Loucy (cell line): ENCODE results near the gene CLSTN2.

Experiments used
- H2AFZ ChIP-seq: fragments of 200-600 bp; sonication (generic); 2 replicates; pipeline ENCODE4 v1.6.0; 2016; ENCODE audit warnings: antibody characterized with exemption, mild to moderate bottlenecking, low read length, moderate library complexity
- H3F3A ChIP-seq: fragments of 200-600 bp; 2 replicates; pipeline ENCODE4 v1.6.0; 2016; ENCODE audit warnings: antibody characterized with exemption, low read depth, mild to moderate bottlenecking
- H3K27me3 ChIP-seq: fragments of 200-600 bp; sonication (generic); 2 replicates; pipeline ENCODE4 v1.6.1; 2014; ENCODE audit warnings: low read length, mild to moderate bottlenecking; ENCODE audit not compliant: insufficient read depth, poor library complexity, severe bottlenecking
- H3K36me3 ChIP-seq: fragments of 200-600 bp; sonication (generic); 2 replicates; pipeline ENCODE4 v1.6.1; 2016; ENCODE audit warnings: low read length; ENCODE audit not compliant: insufficient read depth
- H3K4me1 ChIP-seq: fragments of 200-600 bp; sonication (generic); 2 replicates; pipeline ENCODE4 v1.5.1; 2014; ENCODE audit warnings: low read length, mild to moderate bottlenecking; ENCODE audit not compliant: insufficient read depth, poor library complexity, severe bottlenecking
- H3K4me2 ChIP-seq: fragments of 200-600 bp; sonication (generic); 2 replicates; pipeline ENCODE4 v1.6.0; 2014; ENCODE audit warnings: antibody characterized with exemption, low read length, low read depth, mild to moderate bottlenecking; ENCODE audit not compliant: poor library complexity, severe bottlenecking
- H3K4me3 ChIP-seq: fragments of 200-600 bp; sonication (generic); 2 replicates; pipeline ENCODE4 v1.5.1; 2014; ENCODE audit warnings: low read length, mild to moderate bottlenecking, mixed read lengths; ENCODE audit not compliant: poor library complexity, severe bottlenecking
- H3K79me2 ChIP-seq: fragments of 200-600 bp; sonication (generic); 2 replicates; pipeline ENCODE4 v1.6.1; 2014; ENCODE audit warnings: low read length; ENCODE audit not compliant: insufficient read depth
- H3K9ac ChIP-seq: fragments of 200-600 bp; sonication (generic); 2 replicates; pipeline ENCODE4 v1.6.0; 2014; ENCODE audit warnings: mild to moderate bottlenecking, low read depth, low read length, moderate library complexity; ENCODE audit not compliant: poor library complexity, severe bottlenecking
- H3K9me2 ChIP-seq: fragments of 200-600 bp; sonication (generic); replicated peaks from 2 replicates; pipeline ENCODE4 v1.6.1; 2016; ENCODE audit warnings: low read depth, low read length, mixed read lengths
- H3K9me3 ChIP-seq: fragments of 200-600 bp; sonication (generic); 2 replicates; pipeline ENCODE4 v1.6.1; 2014; ENCODE audit warnings: mild to moderate bottlenecking, antibody characterized with exemption, low read length, low read depth; ENCODE audit not compliant: insufficient read depth
- H4K20me1 ChIP-seq: fragments of 200-600 bp; sonication (generic); 2 replicates; pipeline ENCODE4 v1.6.0; 2014; ENCODE audit warnings: antibody characterized with exemption, low read length, mild to moderate bottlenecking; ENCODE audit not compliant: insufficient read depth, poor library complexity, severe bottlenecking
- EZH2phosphoT487 ChIP-seq: fragments of 200-600 bp; IDR thresholded peaks from 2 replicates; pipeline ENCODE4 v1.6.1; 2018; ENCODE audit warnings: antibody characterized with exemption, mild to moderate bottlenecking, moderate library complexity, borderline replicate concordance
- TF ChIP-seq, protein P1 (sequence below): fragments of 200-600 bp; sonication (generic); conservative IDR thresholded peaks from 2 replicates; pipeline ENCODE4 v1.5.1; 2014; ENCODE audit warnings: mild to moderate bottlenecking, antibody characterized with exemption, low read length

The CLSTN2 gene

DNA sequence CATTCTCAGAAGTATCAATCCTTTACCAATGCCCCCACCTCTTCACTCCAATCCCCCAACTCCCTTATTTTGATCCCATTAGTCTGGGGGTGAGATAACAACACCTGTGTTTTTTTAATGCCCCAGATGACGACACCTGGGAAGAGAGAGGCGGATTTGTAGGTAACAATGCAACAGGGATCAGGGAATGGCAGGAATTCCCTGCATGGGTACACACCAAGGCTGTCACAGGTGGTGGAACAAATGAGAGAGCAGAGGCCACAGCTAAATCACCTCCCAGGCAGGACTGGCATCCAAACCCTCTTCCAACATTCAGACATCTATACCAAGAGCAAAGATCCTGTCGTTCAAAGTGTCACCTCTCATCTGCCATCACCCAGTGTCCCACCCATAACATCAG, 423.7 kb downstream of the CLSTN2 start:
- no peaks in the 10 kb centered on the region for H3K4me1 ChIP-seq
- H3K9ac ChIP-seq, result no peak overlapping the region
- TF ChIP-seq, protein P1, sequence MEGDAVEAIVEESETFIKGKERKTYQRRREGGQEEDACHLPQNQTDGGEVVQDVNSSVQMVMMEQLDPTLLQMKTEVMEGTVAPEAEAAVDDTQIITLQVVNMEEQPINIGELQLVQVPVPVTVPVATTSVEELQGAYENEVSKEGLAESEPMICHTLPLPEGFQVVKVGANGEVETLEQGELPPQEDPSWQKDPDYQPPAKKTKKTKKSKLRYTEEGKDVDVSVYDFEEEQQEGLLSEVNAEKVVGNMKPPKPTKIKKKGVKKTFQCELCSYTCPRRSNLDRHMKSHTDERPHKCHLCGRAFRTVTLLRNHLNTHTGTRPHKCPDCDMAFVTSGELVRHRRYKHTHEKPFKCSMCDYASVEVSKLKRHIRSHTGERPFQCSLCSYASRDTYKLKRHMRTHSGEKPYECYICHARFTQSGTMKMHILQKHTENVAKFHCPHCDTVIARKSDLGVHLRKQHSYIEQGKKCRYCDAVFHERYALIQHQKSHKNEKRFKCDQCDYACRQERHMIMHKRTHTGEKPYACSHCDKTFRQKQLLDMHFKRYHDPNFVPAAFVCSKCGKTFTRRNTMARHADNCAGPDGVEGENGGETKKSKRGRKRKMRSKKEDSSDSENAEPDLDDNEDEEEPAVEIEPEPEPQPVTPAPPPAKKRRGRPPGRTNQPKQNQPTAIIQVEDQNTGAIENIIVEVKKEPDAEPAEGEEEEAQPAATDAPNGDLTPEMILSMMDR, result no peak
- TF ChIP-seq EZH2phosphoT487, result no peak
- H3K9me2 ChIP-seq, result no peaks in the 10 kb centered on the region
- H2AFZ ChIP-seq, result no peak overlapping the region
- H4K20me1 ChIP-seq, result no peaks in the 10 kb centered on the region
- H3K9me3 ChIP-seq, result no peaks in the 10 kb centered on the region
- no peak overlapping the region for H3K4me2 ChIP-seq
- no peaks in the 10 kb centered on the region for H3K79me2 ChIP-seq
- H3K4me3 ChIP-seq, result no peak overlapping the region
- H3F3A ChIP-seq, result no peaks in the 10 kb centered on the region
- H3K36me3 ChIP-seq, result no peaks in the 10 kb centered on the region
- H3K27me3 ChIP-seq, result no peaks in the 10 kb centered on the region

DNA sequence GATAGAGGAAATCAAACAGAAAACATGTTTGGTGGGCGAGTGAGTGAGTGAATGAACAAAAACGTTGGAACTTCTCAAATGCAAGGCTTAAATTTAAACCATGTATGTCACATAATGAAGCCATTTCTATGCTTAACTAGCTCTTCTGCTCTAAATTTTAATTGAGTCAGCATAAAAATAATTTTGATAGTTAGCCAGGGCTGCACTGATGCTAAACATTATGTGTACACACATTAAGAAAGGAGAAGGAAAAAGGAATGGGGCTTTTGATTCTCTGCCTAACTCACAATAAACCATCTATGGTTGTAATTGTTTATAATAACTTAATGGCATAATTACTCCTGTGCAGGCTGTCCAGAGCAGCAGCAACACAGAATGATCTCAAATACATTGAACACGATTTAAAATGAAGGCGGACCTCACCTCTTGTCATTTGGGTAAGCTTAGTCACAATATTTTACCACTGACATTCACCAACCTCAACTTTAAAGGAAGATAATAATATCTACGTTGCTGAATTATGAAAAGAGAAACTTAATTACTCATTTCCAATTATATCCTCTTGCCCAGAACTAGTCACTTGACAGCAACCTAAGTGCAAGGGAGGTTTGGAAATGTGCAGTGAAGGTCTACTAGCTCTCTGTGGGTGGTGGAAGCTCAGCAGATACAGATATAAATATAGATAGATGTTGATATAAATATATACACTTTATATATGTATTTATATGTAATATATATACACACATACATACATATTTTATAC, 424.4 kb downstream of the CLSTN2 start:
- H3K36me3 ChIP-seq, result no peaks in the 10 kb centered on the region
- TF ChIP-seq EZH2phosphoT487, result no peak
- no peaks in the 10 kb centered on the region for H3F3A ChIP-seq
- H4K20me1 ChIP-seq, result no peaks in the 10 kb centered on the region
- H3K27me3 ChIP-seq, result no peaks in the 10 kb centered on the region
- no peak overlapping the region for H3K9ac ChIP-seq
- no peaks in the 10 kb centered on the region for H3K4me1 ChIP-seq
- no peak overlapping the region for H3K4me2 ChIP-seq
- no peak overlapping the region for H2AFZ ChIP-seq
- H3K9me3 ChIP-seq, result no peaks in the 10 kb centered on the region
- H3K9me2 ChIP-seq, result no peaks in the 10 kb centered on the region
- H3K79me2 ChIP-seq, result no peaks in the 10 kb centered on the region
- no peak overlapping the region for H3K4me3 ChIP-seq

DNA sequence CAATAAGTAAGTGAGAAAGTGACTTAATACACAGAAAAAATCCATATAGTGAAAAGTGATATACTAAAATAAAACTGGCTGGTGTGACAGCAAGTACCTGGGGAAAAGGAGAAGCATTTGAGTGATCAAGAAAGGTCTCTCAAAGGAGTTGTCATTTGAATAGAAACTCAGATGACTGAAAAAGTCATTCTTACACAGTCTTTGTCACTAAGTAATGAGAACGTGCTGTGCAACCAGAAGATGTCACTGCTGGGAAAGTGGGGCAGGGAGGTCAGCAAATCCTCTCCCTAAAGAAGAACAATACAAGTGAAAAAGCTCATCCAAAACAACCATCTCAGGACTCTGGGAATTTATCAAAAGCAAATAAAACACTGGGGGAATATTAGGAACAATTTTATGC, 425.3 kb downstream of the CLSTN2 start:
- Histone ChIP-seq H3K4me1 (no peaks in the 10 kb centered on the region), H4K20me1 (no peaks in the 10 kb centered on the region), H3K36me3 (no peaks in the 10 kb centered on the region), H3K9me2 (no peaks in the 10 kb centered on the region), H3K79me2 (no peaks in the 10 kb centered on the region), H2AFZ (no peak overlapping the region), H3K9me3 (no peaks in the 10 kb centered on the region), H3K4me2 (no peak overlapping the region), H3K27me3 (no peaks in the 10 kb centered on the region), H3K9ac (no peak overlapping the region), H3K4me3 (no peak overlapping the region), H3F3A (no peaks in the 10 kb centered on the region)
- TF ChIP-seq, protein P1, result no peak
- TF ChIP-seq EZH2phosphoT487, result no peak

DNA sequence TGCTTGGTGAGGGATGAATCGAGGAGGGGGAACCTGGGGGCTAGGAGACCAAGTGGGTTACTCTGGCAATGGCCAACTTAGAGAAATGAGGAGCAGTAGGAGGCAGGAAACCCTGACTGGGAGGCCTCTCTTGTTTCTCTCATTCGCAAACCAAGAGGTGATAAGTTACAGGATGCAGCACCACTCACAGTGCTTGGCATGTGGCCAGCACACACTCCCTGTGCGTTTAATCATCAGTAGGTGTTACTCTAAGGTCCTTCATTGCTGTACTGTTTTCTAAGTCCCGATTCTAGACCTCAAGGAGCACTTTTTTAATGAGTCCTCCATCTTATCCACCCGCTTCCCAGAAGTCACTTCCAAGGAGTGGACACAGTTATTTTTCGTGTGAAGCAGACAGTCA, 428.8 kb downstream of the CLSTN2 start:
- no peaks in the 10 kb centered on the region for H4K20me1 ChIP-seq
- H3K9me3 ChIP-seq, result no peaks in the 10 kb centered on the region
- no peak overlapping the region for H3K4me2 ChIP-seq
- H3K4me3 ChIP-seq, result no peak overlapping the region
- no peaks in the 10 kb centered on the region for H3K27me3 ChIP-seq
- TF ChIP-seq EZH2phosphoT487, result no peak
- TF ChIP-seq, protein P1, result no peak
- no peaks in the 10 kb centered on the region for H3K79me2 ChIP-seq
- no peaks in the 10 kb centered on the region for H3F3A ChIP-seq
- H3K9ac ChIP-seq, result no peak overlapping the region
- H3K9me2 ChIP-seq, result no peaks in the 10 kb centered on the region
- no peaks in the 10 kb centered on the region for H3K4me1 ChIP-seq
- no peak overlapping the region for H2AFZ ChIP-seq
- no peaks in the 10 kb centered on the region for H3K36me3 ChIP-seq
